ENCODE measurements around the gene MTERF1.

The MTERF1 gene

GRCh38 chr7:91835091-91835825 lies 45.2 kb downstream of the MTERF1 start:
- Histone ChIP-seq H3K4me1 (no peaks in the 10 kb centered on the region), H3K9ac (no peak overlapping the region), H3K9me3 (ENCODE audit: control insufficient read depth, low read length) (no peaks in the 10 kb centered on the region), H2AFZ (no peak overlapping the region), H3K4me2 (ENCODE audit: low read length) (no peak overlapping the region), H3K27ac (no peak overlapping the region), H3K27me3 (ENCODE audit: control insufficient read depth, insufficient read depth, low read length) (no peaks in the 10 kb centered on the region), H3K79me2 (no peaks in the 10 kb centered on the region), H3K4me3 (ENCODE audit: low read depth, low read length) (no peak overlapping the region), H3K36me3 (ENCODE audit: control insufficient read depth, insufficient read depth, low read length) (no peaks in the 10 kb centered on the region)
- TF ChIP-seq CTCF (IDR thresholded peaks at IDR 0.05), result no peak

DNA sequence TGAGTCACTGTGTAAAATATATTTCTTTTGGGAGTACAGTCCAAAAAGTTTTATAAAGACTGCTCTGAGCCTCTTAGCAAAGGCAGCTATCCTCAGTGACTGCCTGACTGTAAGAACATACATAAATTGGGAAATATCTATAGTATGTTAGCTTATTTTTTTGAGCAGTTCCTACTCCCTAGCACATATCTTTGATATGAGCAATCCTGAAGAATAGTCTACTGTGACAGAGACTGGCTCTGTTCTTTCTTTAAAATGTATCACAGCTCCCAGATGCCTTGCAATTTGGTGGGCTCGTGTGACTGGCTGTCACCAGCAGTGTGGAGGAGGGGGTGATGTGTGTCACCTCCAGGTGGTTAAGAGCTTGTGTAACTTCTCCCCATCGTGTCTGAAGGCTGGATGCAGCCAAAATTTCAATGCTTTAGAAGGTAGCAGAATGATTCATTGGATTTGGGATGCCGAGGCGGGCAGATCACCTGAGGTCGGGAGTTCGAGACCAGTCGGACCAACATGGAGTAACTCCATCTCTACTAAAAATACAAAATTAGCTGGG lies 47.9 kb downstream of the MTERF1 start:
- Histone ChIP-seq H3K9me3 (ENCODE audit: control insufficient read depth, low read length) (no peaks in the 10 kb centered on the region), H3K27ac (no peak overlapping the region), H3K9ac (no peak overlapping the region), H3K27me3 (ENCODE audit: control insufficient read depth, insufficient read depth, low read length) (no peaks in the 10 kb centered on the region), H3K4me1 (no peaks in the 10 kb centered on the region), H3K4me2 (ENCODE audit: low read length) (no peak overlapping the region), H2AFZ (no peak overlapping the region), H3K4me3 (ENCODE audit: low read depth, low read length) (no peak overlapping the region), H3K36me3 (ENCODE audit: control insufficient read depth, insufficient read depth, low read length) (no peaks in the 10 kb centered on the region), H3K79me2 (no peaks in the 10 kb centered on the region)
- no peak for TF ChIP-seq CTCF (IDR thresholded peaks at IDR 0.05)

- no peak for TF ChIP-seq CTCF (IDR thresholded peaks at IDR 0.05)
- Histone ChIP-seq H3K79me2 (no peaks in the 10 kb centered on the region), H3K4me2 (ENCODE audit: low read length) (no peak overlapping the region), H3K36me3 (ENCODE audit: control insufficient read depth, insufficient read depth, low read length) (no peaks in the 10 kb centered on the region), H3K4me3 (ENCODE audit: low read depth, low read length) (no peak overlapping the region), H3K9ac (no peak overlapping the region), H3K4me1 (no peaks in the 10 kb centered on the region), H3K27ac (no peak overlapping the region), H2AFZ (no peak overlapping the region), H3K27me3 (ENCODE audit: control insufficient read depth, insufficient read depth, low read length) (no peaks in the 10 kb centered on the region), H3K9me3 (ENCODE audit: control insufficient read depth, low read length) (no peaks in the 10 kb centered on the region)
Measured at GRCh38 chr7:91827169-91827568, 53.3 kb downstream of the MTERF1 start.

- TF ChIP-seq CTCF (IDR thresholded peaks at IDR 0.05), result no peak
- Histone ChIP-seq H3K4me1 (no peaks in the 10 kb centered on the region), H3K4me2 (ENCODE audit: low read length) (no peak overlapping the region)
Measured at GRCh38 chr7:91826377-91826776, 54.1 kb downstream of the MTERF1 start.

DNA sequence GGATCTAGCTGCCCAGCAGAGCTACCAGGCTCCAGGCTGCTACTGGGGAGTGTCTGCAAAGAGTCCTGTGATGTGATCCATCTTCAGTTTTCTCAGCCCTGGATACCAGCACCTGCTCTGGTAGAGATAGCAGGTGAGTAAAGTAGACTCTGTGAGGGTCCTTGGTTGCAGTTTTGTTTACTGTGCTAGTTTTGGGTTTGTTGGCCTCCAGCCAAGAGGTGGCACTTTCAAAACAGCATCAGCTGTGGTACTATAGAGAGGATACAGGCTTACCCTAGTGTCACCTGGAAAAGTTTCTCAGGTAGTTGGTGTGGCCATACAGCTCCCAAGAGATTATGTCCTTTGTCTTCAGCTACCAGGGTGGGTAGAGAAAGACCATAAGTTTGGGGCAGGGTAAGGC lies 56.3 kb downstream of the MTERF1 start:
- TF ChIP-seq CTCF (IDR thresholded peaks at IDR 0.05), result no peak
- Histone ChIP-seq H3K9ac (no peak overlapping the region), H3K27ac (no peak overlapping the region), H3K27me3 (ENCODE audit: control insufficient read depth, insufficient read depth, low read length) (no peaks in the 10 kb centered on the region), H3K4me2 (ENCODE audit: low read length) (no peak overlapping the region), H3K4me3 (ENCODE audit: low read depth, low read length) (no peak overlapping the region), H3K36me3 (ENCODE audit: control insufficient read depth, insufficient read depth, low read length) (no peaks in the 10 kb centered on the region), H3K4me1 (no peaks in the 10 kb centered on the region), H3K9me3 (ENCODE audit: control insufficient read depth, low read length) (no peaks in the 10 kb centered on the region), H3K79me2 (no peaks in the 10 kb centered on the region), H2AFZ (no peak overlapping the region)

More at GRCh38 chr7:91826377-91826776, 54.1 kb downstream of the MTERF1 start:
- H3K4me3 ChIP-seq (ENCODE audit: low read depth, low read length), result no peak overlapping the region
- no peaks in the 10 kb centered on the region for H3K9me3 ChIP-seq (ENCODE audit: control insufficient read depth, low read length)
- no peaks in the 10 kb centered on the region for H3K79me2 ChIP-seq
- H2AFZ ChIP-seq, result no peak overlapping the region
- H3K9ac ChIP-seq, result no peak overlapping the region
- H3K27me3 ChIP-seq (ENCODE audit: control insufficient read depth, insufficient read depth, low read length), result no peaks in the 10 kb centered on the region
- H3K27ac ChIP-seq, result no peak overlapping the region
- no peaks in the 10 kb centered on the region for H3K36me3 ChIP-seq (ENCODE audit: control insufficient read depth, insufficient read depth, low read length)
